Stimulated activated CD4-positive, alpha-beta T cell treated with anti-CD3 and anti-CD28 coated beads, Interleukin-4, amount 100 ng/mL, for 1 hour (primary cell): ENCODE data around the gene F5.

Experiments used
- DNase-seq: peaks from one replicate; pipeline ENCODE4 v3.0.0-alpha.2; 2020

The F5 gene

GRCh38 chr1:169588112-169588511, 1.8 kb upstream of the F5 start:
- no peak for DNase-seq

GRCh38 chr1:169586067-169586394, 250 bp downstream of the F5 start:
- DNase-seq, result no peak

- no peak for DNase-seq
Observed at GRCh38 chr1:169585181-169585580, 1.1 kb downstream of the F5 start.

GRCh38 chr1:169584483-169585144, 1.7 kb downstream of the F5 start:
- DNase-seq, result no peak

GRCh38 chr1:169577981-169578738, 8.1 kb downstream of the F5 start:
- DNase-seq, result no peak

- DNase-seq, result no peak
Observed at GRCh38 chr1:169576935-169577331, 9.3 kb downstream of the F5 start.

- DNase-seq, result no peak
Observed at GRCh38 chr1:169576241-169576934, 9.9 kb downstream of the F5 start.

GRCh38 chr1:169574336-169574735, 11.9 kb downstream of the F5 start:
- no peak for DNase-seq

- no peak for DNase-seq
Observed at GRCh38 chr1:169572187-169572586, 14.1 kb downstream of the F5 start.

- no peak for DNase-seq
Observed at GRCh38 chr1:169571450-169571849, 14.8 kb downstream of the F5 start.

GRCh38 chr1:169570172-169570574, 16.1 kb downstream of the F5 start:
- no peak for DNase-seq

GRCh38 chr1:169568497-169568896, 17.8 kb downstream of the F5 start:
- DNase-seq, result no peak

- no peak for DNase-seq
Observed at GRCh38 chr1:169565335-169566271, 20.7 kb downstream of the F5 start.

- DNase-seq, result no peak
Observed at GRCh38 chr1:169563650-169564049, 22.6 kb downstream of the F5 start.

GRCh38 chr1:169563019-169563615, 23.2 kb downstream of the F5 start:
- no peak for DNase-seq

- DNase-seq, result no peak
Observed at GRCh38 chr1:169561692-169562091, 24.6 kb downstream of the F5 start.

- no peak for DNase-seq
Observed at GRCh38 chr1:169557131-169557530, 29.1 kb downstream of the F5 start.

GRCh38 chr1:169550294-169550693, 36.0 kb downstream of the F5 start:
- no peak for DNase-seq

GRCh38 chr1:169548282-169548681, 38.0 kb downstream of the F5 start:
- no peak for DNase-seq

GRCh38 chr1:169546087-169546995, 39.9 kb downstream of the F5 start:
- DNase-seq, result peak; percentile 14

GRCh38 chr1:169545472-169545871, 40.8 kb downstream of the F5 start:
- DNase-seq, result no peak
